Cardiac muscle cell (in vitro differentiated cells and primary cell): Measurements from ENCODE around the gene STIM2. TPM values are rescaled to one million over a fixed set of nuclear protein-coding genes. Genes with fewer than 3 reads are reported as not detected.
A peak's percentile ranks its signal among the peaks of the same experiment; 100 is the strongest.

Experiments
- DNase-seq, 2 donors: peaks; one replicate each; pipeline versions ENCODE4 v3.0.0 to v3.0.0-alpha.2; 2010 to 2017; ENCODE audit warnings: low read depth in 1 of 2, low spot score in 1 of 2
- H3K27ac ChIP-seq: fragments of 200-600 bp; sonication (generic); 2 replicates; pipeline ENCODE4 v1.5.1; 2016
- H3K27me3 ChIP-seq: fragments of 200-600 bp; sonication (generic); 2 replicates; pipeline ENCODE4 v1.6.0; 2016; ENCODE audit warnings: control low read depth
- H3K36me3 ChIP-seq: fragments of 200-600 bp; sonication (generic); 2 replicates; pipeline ENCODE4 v1.5.1; 2016; ENCODE audit warnings: control low read depth
- H3K4me1 ChIP-seq: fragments of 200-600 bp; sonication (generic); 2 replicates; pipeline ENCODE4 v1.8.1; 2017; ENCODE audit warnings: low read depth, mild to moderate bottlenecking, mixed run types
- H3K4me3 ChIP-seq: fragments of 200-600 bp; sonication (generic); 2 replicates; pipeline ENCODE4 v1.5.1; 2016; ENCODE audit warnings: mild to moderate bottlenecking
- H3K9me3 ChIP-seq: fragments of 200-600 bp; sonication (generic); 2 replicates; pipeline ENCODE4 v1.5.1; 2017; ENCODE audit warnings: low read depth, mild to moderate bottlenecking, control low read depth
- CTCF ChIP-seq: IDR thresholded peaks from 2 replicates; pipeline ENCODE4 v1.5.1; 2012; ENCODE audit warnings: low read depth, mild to moderate bottlenecking, low read length
- polyA plus RNA-seq: library from polyadenylated mRNA; unstranded; fragments of >200 nt; fragmentation: Nextera tagmentation; extraction: Ambion mirVana; gene quantifications from 2 replicates; pipeline ENCODE4 v1.2.1, GENCODE V29; 2016
- total RNA-seq: library from RNA; depleted of rRNA; stranded (reverse); fragments of >200 nt; gene quantifications from 2 replicates; pipeline ENCODE4 v1.2.3, GENCODE V29; 2016

Gene STIM2
- total and polyA plus RNA-seq, 2 experiments from 2014 or later: 33.9 to 35.2 TPM

GRCh38 chr4:26999689-27000088 is 139.0 kb downstream of the STIM2 start:
- Histone ChIP-seq H3K36me3 (no peaks in the 10 kb centered on the region), H3K4me1 (peaks cover under 1% of the 10 kb centered on the region), H3K27ac (no peak overlapping the region), H3K9me3 (no peaks in the 10 kb centered on the region), H3K4me3 (no peak overlapping the region), H3K27me3 (no peaks in the 10 kb centered on the region)
- no peak for DNase-seq
- no peak for TF ChIP-seq CTCF

GRCh38 chr4:27000122-27000521 is 139.5 kb downstream of the STIM2 start:
- no peak for TF ChIP-seq CTCF
- Histone ChIP-seq H3K27me3 (no peaks in the 10 kb centered on the region), H3K36me3 (no peaks in the 10 kb centered on the region), H3K4me3 (no peak overlapping the region), H3K4me1 (no peaks in the 10 kb centered on the region), H3K27ac (no peak overlapping the region), H3K9me3 (no peaks in the 10 kb centered on the region)
- DNase-seq: no peak

- H3K4me1 ChIP-seq: no peaks in the 10 kb centered on the region
- no peak overlapping the region for H3K27ac ChIP-seq
- H3K9me3 ChIP-seq: no peaks in the 10 kb centered on the region
- DNase-seq: peak in 1 of 2 donors; percentile 25
- H3K27me3 ChIP-seq: no peaks in the 10 kb centered on the region
- no peaks in the 10 kb centered on the region for H3K36me3 ChIP-seq
- H3K4me3 ChIP-seq: no peak overlapping the region
- TF ChIP-seq CTCF: peak; percentile 16
Measured at GRCh38 chr4:27000820-27001219, 140.2 kb downstream of the STIM2 start.

- Histone ChIP-seq H3K27ac (no peak overlapping the region), H3K4me1 (peaks cover 3% of the 10 kb centered on the region), H3K9me3 (no peaks in the 10 kb centered on the region), H3K27me3 (no peaks in the 10 kb centered on the region), H3K4me3 (no peak overlapping the region), H3K36me3 (no peaks in the 10 kb centered on the region)
- DNase-seq: no peak
- TF ChIP-seq CTCF: no peak
Measured at GRCh38 chr4:27001398-27002164, 140.9 kb downstream of the STIM2 start.

- TF ChIP-seq CTCF: no peak
- Histone ChIP-seq H3K9me3 (no peaks in the 10 kb centered on the region), H3K36me3 (peaks cover 3% of the 10 kb centered on the region), H3K4me3 (no peak overlapping the region), H3K27ac (no peak overlapping the region), H3K4me1 (peaks cover 3% of the 10 kb centered on the region), H3K27me3 (no peaks in the 10 kb centered on the region)
- peak in 1 of 2 donors; percentile 46 for DNase-seq
Measured at GRCh38 chr4:27003642-27004113, 143.0 kb downstream of the STIM2 start.
